H1 (cell line): ENCODE measurements around the gene ELAVL2. TPM values are rescaled to one million over a fixed set of nuclear protein-coding genes. Genes with fewer than 3 reads are reported as not detected.
"Not testable (repeated sequence)": the region's sequence is repeated elsewhere in the genome, so short reads cannot be mapped to it uniquely, and the experiment has no call there.

ENCODE experiments used
- CTCF ChIA-PET: fragments of 300-600 bp; sonication (Branson Sonifier 250); formaldehyde crosslinking; loops from one replicate; lab custom pipeline; 2021; ENCODE audit not compliant: partially characterized antibody; lab: Charles Lee
- POLR2A ChIA-PET: fragments of 300-600 bp; sonication (Branson Sonifier 250); formaldehyde crosslinking; loops from one replicate; lab custom pipeline; 2021; ENCODE audit warnings: inconsistent platforms; ENCODE audit not compliant: partially characterized antibody; lab: Charles Lee
- DNase-seq, 2 experiments: peaks; one replicate each; pipeline versions ENCODE4 v3.0.0 to v3.0.0-alpha.2; 2010 to 2022; ENCODE audit warnings: low spot score in 2 of 2, low read depth in 1 of 2, mixed read lengths in 1 of 2
- FAIRE-seq: peaks from 2 replicates; lab custom pipeline; 2011; peaks lifted over from hg19 to GRCh38; lab: Jason Lieb, UNC
- H2AFZ ChIP-seq: 2 replicates; pipeline ENCODE4 v1.8.1; 2012; ENCODE audit warnings: low read length, inconsistent platforms
- H2AK5ac ChIP-seq: 2 replicates; pipeline ENCODE4 v1.6.1; 2013; ENCODE audit warnings: low read depth, low read length
- H2BK120ac ChIP-seq: replicated peaks from 2 replicates; pipeline ENCODE3; 2013; ENCODE audit warnings: low read depth, low read length, inconsistent platforms
- H2BK12ac ChIP-seq: 2 replicates; pipeline ENCODE4 v1.6.1; 2013; ENCODE audit warnings: low read depth, low read length
- H2BK15ac ChIP-seq: 2 replicates; pipeline ENCODE4 v1.6.1; 2013; ENCODE audit warnings: low read length
- H2BK20ac ChIP-seq: 2 replicates; pipeline ENCODE4 v1.6.1; 2013; ENCODE audit warnings: low read length
- H2BK5ac ChIP-seq: 2 replicates; pipeline ENCODE4 v1.6.1; 2013; ENCODE audit warnings: low read depth, low read length
- H3K14ac ChIP-seq: 2 replicates; pipeline ENCODE4 v1.6.1; 2013; ENCODE audit warnings: inconsistent platforms; ENCODE audit not compliant: insufficient read length
- H3K18ac ChIP-seq: 2 replicates; pipeline ENCODE4 v1.6.1; 2013; ENCODE audit warnings: low read length; ENCODE audit errors: extremely low read depth
- H3K23ac ChIP-seq: 2 replicates; pipeline ENCODE4 v1.6.1; 2013; ENCODE audit warnings: inconsistent platforms; ENCODE audit not compliant: insufficient read length
- H3K23me2 ChIP-seq: 2 replicates; pipeline ENCODE4 v1.6.1; 2013; ENCODE audit warnings: low read depth, low read length
- H3K27ac ChIP-seq: 2 replicates; pipeline ENCODE4 v1.6.1; 2011; ENCODE audit warnings: low read depth, low read length, inconsistent platforms
- H3K27me3 ChIP-seq, 4 experiments: replicated peaks in 1 of 4; 1 replicate in 1 of 4; 2 replicates in 3 of 4; pipeline versions ENCODE4 v1.6.1 to v1.8.1; 2011 to 2013; ENCODE audit warnings: low read length in 3 of 4, mild to moderate bottlenecking in 3 of 4, inconsistent platforms in 2 of 4, mixed read lengths in 2 of 4, moderate library complexity in 1 of 4; ENCODE audit not compliant: control insufficient read depth in 3 of 4, insufficient read depth in 3 of 4; ENCODE audit errors: extremely low read depth in 1 of 4
- H3K36me3 ChIP-seq, 4 experiments: 2 replicates each; pipeline versions ENCODE4 v1.6.1 to v1.8.1; 2011 to 2013; ENCODE audit warnings: mild to moderate bottlenecking in 4 of 4, low read length in 3 of 4, moderate library complexity in 2 of 4, control low read depth in 1 of 4, inconsistent platforms in 1 of 4; ENCODE audit not compliant: insufficient read depth in 4 of 4, control insufficient read depth in 2 of 4
- H3K4ac ChIP-seq: replicated peaks from 2 replicates; pipeline ENCODE3; 2013; ENCODE audit warnings: low read length, low read depth, mixed read lengths, inconsistent platforms; ENCODE audit not compliant: insufficient read length
- H3K4me1 ChIP-seq, 4 experiments: replicated peaks in 1 of 4; 1 replicate in 1 of 4; 2 replicates in 3 of 4; pipeline versions ENCODE4 v1.6.1 to v1.8.1; 2011 to 2013; ENCODE audit warnings: low read length in 3 of 4, inconsistent platforms in 2 of 4, mixed read lengths in 1 of 4; ENCODE audit not compliant: insufficient read depth in 4 of 4, control insufficient read depth in 3 of 4
- H3K4me2 ChIP-seq, 2 experiments: 2 replicates each; pipeline versions ENCODE4 v1.6.1 to v1.8.1; 2011 to 2013; ENCODE audit warnings: low read depth in 2 of 2, low read length in 2 of 2, control low read depth in 1 of 2, inconsistent platforms in 1 of 2, mild to moderate bottlenecking in 1 of 2; ENCODE audit not compliant: insufficient read depth in 1 of 2
- H3K4me3 ChIP-seq, 4 experiments: fragments of 200-600, 300-600 bp in 1 of 4; sonication (generic), shearing (Covaris generic), sonication (Bioruptor Twin) in 1 of 4; 2 replicates each; pipeline versions ENCODE4 v1.5.1 to v1.8.1; 2011 to 2016; ENCODE audit warnings: low read length in 4 of 4, low read depth in 3 of 4, control low read depth in 2 of 4, inconsistent platforms in 2 of 4, mild to moderate bottlenecking in 2 of 4, mixed read lengths in 1 of 4, moderate library complexity in 1 of 4; ENCODE audit not compliant: insufficient read depth in 2 of 4; ENCODE audit errors: extremely low read depth in 1 of 4
- H3K56ac ChIP-seq: replicated peaks from 2 replicates; pipeline ENCODE3; 2013; ENCODE audit warnings: low read depth, mild to moderate bottlenecking, mixed read lengths, low read length, inconsistent platforms; ENCODE audit not compliant: insufficient read length
- H3K79me1 ChIP-seq: 2 replicates; pipeline ENCODE4 v1.6.1; 2013; ENCODE audit warnings: low read depth, low read length, control low read depth
- H3K79me2 ChIP-seq, 2 experiments: 2 replicates each; pipeline versions ENCODE4 v1.6.1 to v1.8.1; 2012 to 2013; ENCODE audit warnings: low read length in 2 of 2, mild to moderate bottlenecking in 2 of 2, inconsistent platforms in 1 of 2; ENCODE audit not compliant: insufficient read depth in 2 of 2, control insufficient read depth in 1 of 2
- H3K9ac ChIP-seq, 4 experiments: replicated peaks in 1 of 4; 1 replicate in 1 of 4; 2 replicates in 3 of 4; pipeline versions ENCODE4 v1.6.1 to v1.8.1; 2011 to 2013; ENCODE audit warnings: low read depth in 3 of 4, low read length in 3 of 4, control low read depth in 2 of 4, mild to moderate bottlenecking in 2 of 4, moderate library complexity in 2 of 4, inconsistent platforms in 1 of 4; ENCODE audit errors: extremely low read depth in 1 of 4
- H3K9me3 ChIP-seq, 2 experiments: 2 replicates each; pipeline versions ENCODE4 v1.6.1 to v1.8.1; 2012 to 2013; ENCODE audit warnings: mild to moderate bottlenecking in 2 of 2, moderate library complexity in 2 of 2, control low read depth in 1 of 2, inconsistent platforms in 1 of 2, low read depth in 1 of 2, low read length in 1 of 2, mixed read lengths in 1 of 2; ENCODE audit not compliant: insufficient read depth in 2 of 2
- H4K20me1 ChIP-seq, 2 experiments: replicated peaks in 1 of 2; 2 replicates each; pipeline versions ENCODE3 to v1.8.1; 2011 to 2013; ENCODE audit warnings: inconsistent platforms in 2 of 2, low read length in 2 of 2, mild to moderate bottlenecking in 1 of 2; ENCODE audit not compliant: insufficient read depth in 2 of 2, control insufficient read depth in 1 of 2
- H4K5ac ChIP-seq: 2 replicates; pipeline ENCODE4 v1.6.1; 2013; ENCODE audit warnings: low read length, low read depth, mixed read lengths, inconsistent platforms; ENCODE audit not compliant: insufficient read length
- H4K8ac ChIP-seq: 2 replicates; pipeline ENCODE4 v1.8.0; 2013; ENCODE audit warnings: mild to moderate bottlenecking, moderate library complexity, low read length, inconsistent platforms; ENCODE audit not compliant: insufficient read depth; ENCODE audit errors: extremely low read depth
- H4K91ac ChIP-seq: replicated peaks from 2 replicates; pipeline ENCODE3; 2013; ENCODE audit warnings: low read length, mixed read lengths, inconsistent platforms; ENCODE audit not compliant: insufficient read length
- WGBS, 2 experiments: shearing (Covaris generic) in 1 of 2; methylation state at CpG; one replicate each; pipeline versions ENCODE4 v1.1.6 to v1.1.7; 2013 to 2015; ENCODE audit warnings: low lambda C conversion rate in 2 of 2, mixed read lengths in 2 of 2, inconsistent platforms in 1 of 2, low coverage in 1 of 2, missing lambda C conversion rate in 1 of 2; ENCODE audit not compliant: insufficient replicate concordance in 2 of 2, insufficient coverage in 1 of 2, insufficient read length in 1 of 2; ENCODE audit errors: extremely low coverage in 1 of 2, missing lambda C conversion rate in 1 of 2; 5-methylcytosine and 5-hydroxymethylcytosine counted together
- polyA plus RNA-seq, 7 experiments: library from polyadenylated mRNA; depleted of rRNA in 3 of 7; stranded (reverse) in 5 of 7; unstranded in 2 of 7; fragments of >200 nt in 5 of 7; fragments of 200-250 nt in 2 of 7; gene quantifications; 1 replicate in 5 of 7; 2 replicates in 1 of 7; 4 replicates in 1 of 7; pipeline versions ENCODE4 v1.2.1 to v1.2.3, GENCODE V29; 2011 to 2013; ENCODE audit warnings: missing spikeins in 2 of 7, mixed read lengths in 2 of 7
- total RNA-seq: library from RNA; stranded (reverse); fragmentation: NEBNext Ultra II Directional; extraction: Animal tissue kit (Norgen Biotek cat#: 25700); gene quantifications from 2 replicates; pipeline ENCODE4 v1.2.1, GENCODE V29; 2021

The ELAVL2 gene
- total and polyA plus RNA-seq, 2 of the 8 experiments (the other 6 are each of a cell fraction or from before 2014, with no cell fraction given): 4.9 to 21.9 TPM

DNA sequence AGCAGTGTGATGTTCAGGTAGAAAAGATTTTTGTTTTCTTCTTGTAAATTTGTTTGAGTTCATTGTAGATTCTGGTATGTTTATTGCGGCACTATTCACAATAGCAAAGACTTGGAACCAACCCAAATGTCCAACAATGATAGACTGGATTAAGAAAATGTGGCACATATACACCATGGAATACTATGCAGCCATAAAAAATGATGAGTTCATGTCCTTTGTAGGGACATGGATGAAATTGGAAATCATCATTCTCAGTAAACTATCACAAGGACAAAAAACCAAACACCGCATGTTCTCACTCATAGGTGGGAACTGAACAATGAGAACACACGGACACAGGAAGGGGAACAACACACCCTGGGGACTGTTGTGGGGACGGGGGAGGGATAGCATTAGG is 103.0 kb downstream of the ELAVL2 start:
- H4K5ac ChIP-seq, H2BK120ac ChIP-seq, H3K27ac ChIP-seq, H3K9me3 ChIP-seq, H2BK15ac ChIP-seq, H2BK20ac ChIP-seq, H2AK5ac ChIP-seq, H2BK12ac ChIP-seq, H3K56ac ChIP-seq, H2BK5ac ChIP-seq, H3K4me2 ChIP-seq, H3K18ac ChIP-seq, H4K91ac ChIP-seq, H3K4me3 ChIP-seq, FAIRE-seq, H3K79me1 ChIP-seq, H3K14ac ChIP-seq, H3K23ac ChIP-seq, DNase-seq, H4K8ac ChIP-seq, H3K23me2 ChIP-seq, H3K4ac ChIP-seq, H3K9ac ChIP-seq, POLR2A ChIA-PET, CTCF ChIA-PET, H3K27me3 ChIP-seq, H3K36me3 ChIP-seq, H4K20me1 ChIP-seq, H2AFZ ChIP-seq: not testable (repeated sequence)
- Histone ChIP-seq H3K4me1 (peaks cover 0 to 16% (median 3%) of the 10 kb centered on the region in 4 experiments; a peak in 3 of 7 replicates), H3K79me2 (peaks cover 0 to 96% of the 10 kb centered on the region in 2 experiments; a peak in 2 of 4 replicates)
- 88% methylated on average over 4 of the region's 4 CpGs; no CpG with 5 or more reads in 1 of the 2 experiments for WGBS, 2 experiments
